Coronary artery (tissue), 2 donors: ENCODE data around the gene KLRC1.
"Not testable (repeated sequence)": the region's sequence is repeated elsewhere in the genome, so short reads cannot be mapped to it uniquely, and the experiment has no call there.

Source experiments
- DNase-seq: peaks from one replicate; pipeline ENCODE4 v3.0.0-alpha.2; 2017; ENCODE audit warnings: low spot score
- H3K27ac ChIP-seq, 2 donors: fragments of 200-600 bp; sonication (generic); one replicate each; pipeline ENCODE4 v1.5.1; 2016 to 2019
- H3K4me3 ChIP-seq: fragments of 200-600 bp; sonication (generic); 2 replicates; pipeline ENCODE4 v1.5.1; 2016; ENCODE audit warnings: mild to moderate bottlenecking, moderate library complexity
- CTCF ChIP-seq: fragments of 200-600 bp; sonication (generic); IDR thresholded peaks from one replicate; pipeline ENCODE4 v1.5.1; 2019; ENCODE audit warnings: antibody characterized with exemption

The KLRC1 gene

GRCh38 chr12:10425938-10426337 lies 27.2 kb downstream of the KLRC1 start:
- not testable (repeated sequence) for DNase-seq, H3K4me3 ChIP-seq, H3K27ac ChIP-seq

- not testable (repeated sequence) for H3K4me3 ChIP-seq, DNase-seq, H3K27ac ChIP-seq
These were observed 28.8 kb downstream of the KLRC1 start for GRCh38 chr12:10424260-10424899.

- not testable (repeated sequence) for H3K4me3 ChIP-seq, DNase-seq, H3K27ac ChIP-seq
These were observed 31.0 kb downstream of the KLRC1 start for GRCh38 chr12:10422159-10422558.

GRCh38 chr12:10420334-10420733 lies 32.8 kb downstream of the KLRC1 start, which contains the start of gene KLRC3:
KLRC3 (minus strand) TSS chr12:10420595; CDS start chr12:10420550, 45 bp downstream.
- DNase-seq, H3K4me3 ChIP-seq, H3K27ac ChIP-seq: not testable (repeated sequence)

- no peak for TF ChIP-seq CTCF
- DNase-seq: no peak
- H3K4me3 ChIP-seq: no peak within 1 kb of the TSS
- no peak within 1 kb of the TSS for H3K27ac ChIP-seq
These were observed 43.8 kb downstream of the KLRC1 start, which contains the start of gene KLRC4 for GRCh38 chr12:10409392-10409791. KLRC4 (minus strand) TSS chr12:10409757; CDS start chr12:10409575, 182 bp downstream.

GRCh38 chr12:10408842-10409241 lies 44.3 kb downstream of the KLRC1 start:
- Histone ChIP-seq H3K4me3 (no peak overlapping the region), H3K27ac (no peak overlapping the region)
- DNase-seq: no peak
- TF ChIP-seq CTCF: no peak

GRCh38 chr12:10406725-10407124 lies 46.5 kb downstream of the KLRC1 start:
- TF ChIP-seq CTCF: no peak
- no peak for DNase-seq
- no peak overlapping the region for H3K4me3 ChIP-seq
- H3K27ac ChIP-seq: no peak overlapping the region

- no peak for TF ChIP-seq CTCF
- Histone ChIP-seq H3K27ac (no peak overlapping the region), H3K4me3 (no peak overlapping the region)
- no peak for DNase-seq
These were observed 47.9 kb downstream of the KLRC1 start for GRCh38 chr12:10405294-10405693.

- DNase-seq: no peak
- Histone ChIP-seq H3K27ac (no peak overlapping the region), H3K4me3 (no peak overlapping the region)
- no peak for TF ChIP-seq CTCF
These were observed 48.4 kb downstream of the KLRC1 start for GRCh38 chr12:10404798-10405197.
